Neural crest cell (in vitro differentiated cells): ENCODE results near the gene GID8. TPM values are rescaled to one million over a fixed set of nuclear protein-coding genes. Genes with fewer than 3 reads are reported as not detected.

Experiments used
- DNase-seq: peaks from one replicate; pipeline ENCODE4 v3.0.0; 2021; ENCODE audit warnings: low read depth, mixed read lengths, low spot score
- H3K27ac Mint-ChIP-seq: one replicate; pipeline ENCODE4 v1.8.0; 2021; ENCODE audit warnings: mild to moderate bottlenecking, mixed read lengths; ENCODE audit not compliant: unreplicated experiment
- H3K27me3 Mint-ChIP-seq: 2 replicates; pipeline ENCODE4 v1.8.0; 2021; ENCODE audit warnings: low read depth, mild to moderate bottlenecking, mixed read lengths
- H3K36me3 Mint-ChIP-seq: 2 replicates; pipeline ENCODE4 v1.8.0; 2021; ENCODE audit warnings: low read depth, mild to moderate bottlenecking, mixed read lengths
- H3K4me1 Mint-ChIP-seq: 2 replicates; pipeline ENCODE4 v1.8.0; 2021; ENCODE audit warnings: mixed read lengths
- H3K4me3 Mint-ChIP-seq: one replicate; pipeline ENCODE4 v1.8.0; 2021; ENCODE audit warnings: mild to moderate bottlenecking, mixed read lengths
- H3K9me3 Mint-ChIP-seq: 2 replicates; pipeline ENCODE4 v1.8.0; 2021; ENCODE audit warnings: mixed read lengths
- total RNA-seq: library from RNA; stranded (reverse); gene quantifications from 2 replicates; pipeline ENCODE4 v1.2.1, GENCODE V29; 2021
- TF ChIP-seq, protein P1 (sequence below): fragments of 200-600 bp; sonication (generic); conservative IDR thresholded peaks from 2 replicates; pipeline ENCODE4 v1.5.0; 2021; ENCODE audit warnings: antibody characterized with exemption, mild to moderate bottlenecking

GID8 gene
- total RNA-seq, 1 donor from 2014 or later = 62.3 TPM

DNA sequence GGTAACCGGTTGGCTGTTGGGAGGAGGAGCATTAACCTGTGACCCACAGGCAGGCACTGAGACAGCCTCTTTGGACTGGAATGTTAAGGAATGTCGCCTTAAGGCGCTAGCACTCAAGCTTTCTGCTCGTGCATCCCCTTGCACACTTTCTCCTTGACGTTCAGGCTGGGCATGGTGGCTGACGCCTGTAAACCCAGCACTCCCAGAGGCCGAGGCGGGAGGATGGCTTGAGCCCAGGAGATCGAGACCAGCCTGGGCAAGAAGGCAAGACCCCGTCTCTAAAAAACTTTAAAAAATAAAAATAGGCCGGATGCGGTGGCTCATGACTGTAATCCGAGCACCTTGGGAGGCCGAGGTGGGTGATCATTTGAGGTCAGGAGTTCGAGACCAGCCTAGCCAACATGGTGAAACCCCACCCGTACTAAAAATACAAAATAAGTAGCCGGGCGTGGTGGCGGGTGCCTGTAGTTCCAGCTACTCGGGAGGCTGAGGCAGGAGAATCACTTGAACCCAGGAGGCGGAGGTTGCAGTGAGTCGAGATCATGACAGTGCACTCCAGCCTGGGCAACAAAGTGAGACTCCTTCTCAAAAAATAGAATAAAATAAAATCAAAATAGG lies 1.9 kb upstream of the GID8 start:
- Mint-ChIP-seq H3K27me3 (no peaks in the 10 kb centered on the region), H3K27ac (no peak overlapping the region), H3K4me1 (peaks cover 30% of the 10 kb centered on the region), H3K9me3 (no peaks in the 10 kb centered on the region), H3K36me3 (peaks cover 4% of the 10 kb centered on the region), H3K4me3 (no peak overlapping the region)
- DNase-seq = no peak
- TF ChIP-seq, protein P1, sequence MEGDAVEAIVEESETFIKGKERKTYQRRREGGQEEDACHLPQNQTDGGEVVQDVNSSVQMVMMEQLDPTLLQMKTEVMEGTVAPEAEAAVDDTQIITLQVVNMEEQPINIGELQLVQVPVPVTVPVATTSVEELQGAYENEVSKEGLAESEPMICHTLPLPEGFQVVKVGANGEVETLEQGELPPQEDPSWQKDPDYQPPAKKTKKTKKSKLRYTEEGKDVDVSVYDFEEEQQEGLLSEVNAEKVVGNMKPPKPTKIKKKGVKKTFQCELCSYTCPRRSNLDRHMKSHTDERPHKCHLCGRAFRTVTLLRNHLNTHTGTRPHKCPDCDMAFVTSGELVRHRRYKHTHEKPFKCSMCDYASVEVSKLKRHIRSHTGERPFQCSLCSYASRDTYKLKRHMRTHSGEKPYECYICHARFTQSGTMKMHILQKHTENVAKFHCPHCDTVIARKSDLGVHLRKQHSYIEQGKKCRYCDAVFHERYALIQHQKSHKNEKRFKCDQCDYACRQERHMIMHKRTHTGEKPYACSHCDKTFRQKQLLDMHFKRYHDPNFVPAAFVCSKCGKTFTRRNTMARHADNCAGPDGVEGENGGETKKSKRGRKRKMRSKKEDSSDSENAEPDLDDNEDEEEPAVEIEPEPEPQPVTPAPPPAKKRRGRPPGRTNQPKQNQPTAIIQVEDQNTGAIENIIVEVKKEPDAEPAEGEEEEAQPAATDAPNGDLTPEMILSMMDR = no peak

DNA sequence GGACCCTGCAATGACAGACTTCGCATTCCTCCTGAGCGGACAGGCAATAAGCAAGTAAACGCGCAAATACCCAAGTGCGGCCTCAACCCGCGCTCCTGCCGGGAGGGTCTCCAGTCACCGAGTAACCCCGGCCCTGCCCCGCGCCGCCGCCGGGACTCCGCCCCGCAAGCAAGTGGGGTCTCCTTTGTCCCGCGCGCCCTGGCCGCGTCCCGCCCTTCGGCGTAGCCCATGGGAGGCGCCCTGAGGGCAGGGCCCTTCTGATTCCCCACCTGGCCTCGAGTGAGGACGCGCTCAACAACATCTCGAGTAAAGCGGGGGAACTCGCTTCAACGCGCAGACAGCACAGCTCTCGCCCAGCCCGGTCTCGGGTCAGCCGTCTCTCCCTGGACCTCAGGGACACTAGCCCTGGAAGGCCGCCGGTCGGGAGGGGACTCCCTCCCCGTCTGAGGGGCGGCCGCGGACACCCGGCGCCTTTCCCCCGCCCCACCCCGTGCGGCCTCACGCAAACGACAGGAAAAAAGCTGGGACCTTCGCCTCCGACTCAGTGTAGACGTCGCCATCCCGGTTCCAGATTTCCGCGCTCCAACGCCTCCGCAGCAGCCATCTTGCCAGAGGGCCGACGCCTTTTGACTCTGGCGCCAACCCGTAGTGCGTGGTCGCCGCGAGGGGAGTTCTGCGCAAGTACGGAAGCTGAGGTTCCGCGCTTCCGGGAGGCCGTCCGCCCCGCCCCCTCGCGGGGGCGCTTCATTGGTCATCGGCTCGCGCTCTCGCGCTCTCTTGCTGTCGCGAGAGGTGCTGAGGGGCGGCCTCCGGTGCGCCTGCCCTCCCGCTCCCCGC lies 461 bp upstream of the GID8 start:
- Mint-ChIP-seq H3K27me3 (no peaks in the 10 kb centered on the region), H3K27ac (peak overlapping the region; percentile 99), H3K9me3 (no peaks in the 10 kb centered on the region), H3K36me3 (peaks cover 4% of the 10 kb centered on the region), H3K4me3 (peak overlapping the region; percentile 98), H3K4me1 (peaks cover 33% of the 10 kb centered on the region)
- TF ChIP-seq, protein P1 = no peak
- peak; percentile 96 for DNase-seq

DNA sequence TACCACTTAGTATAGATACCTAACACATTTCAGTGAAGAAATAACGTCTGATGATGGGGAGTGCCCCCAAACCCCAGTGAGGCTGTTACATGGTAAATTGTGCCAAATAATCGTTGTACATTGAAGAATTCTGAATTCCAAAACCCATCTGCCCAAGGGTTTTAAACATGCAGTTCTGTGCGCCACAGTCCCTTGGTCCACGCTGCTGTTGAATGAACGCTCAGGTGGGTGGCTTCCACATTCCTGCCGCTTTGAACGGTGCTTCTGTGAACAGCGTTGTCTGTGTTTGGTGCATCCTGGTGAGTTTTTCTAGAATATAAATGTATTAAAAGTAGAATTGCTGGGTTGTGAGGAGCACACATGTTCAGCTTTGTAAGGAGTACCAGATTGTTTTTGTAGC lies 2.9 kb downstream of the GID8 start:
- no peaks in the 10 kb centered on the region for H3K27me3 Mint-ChIP-seq
- H3K36me3 Mint-ChIP-seq = peaks cover 10% of the 10 kb centered on the region
- DNase-seq = no peak
- peak overlapping the region; percentile 68 for H3K4me3 Mint-ChIP-seq
- TF ChIP-seq, protein P1 = no peak
- no peak overlapping the region for H3K27ac Mint-ChIP-seq
- H3K4me1 Mint-ChIP-seq = peaks cover 26% of the 10 kb centered on the region
- no peaks in the 10 kb centered on the region for H3K9me3 Mint-ChIP-seq

DNA sequence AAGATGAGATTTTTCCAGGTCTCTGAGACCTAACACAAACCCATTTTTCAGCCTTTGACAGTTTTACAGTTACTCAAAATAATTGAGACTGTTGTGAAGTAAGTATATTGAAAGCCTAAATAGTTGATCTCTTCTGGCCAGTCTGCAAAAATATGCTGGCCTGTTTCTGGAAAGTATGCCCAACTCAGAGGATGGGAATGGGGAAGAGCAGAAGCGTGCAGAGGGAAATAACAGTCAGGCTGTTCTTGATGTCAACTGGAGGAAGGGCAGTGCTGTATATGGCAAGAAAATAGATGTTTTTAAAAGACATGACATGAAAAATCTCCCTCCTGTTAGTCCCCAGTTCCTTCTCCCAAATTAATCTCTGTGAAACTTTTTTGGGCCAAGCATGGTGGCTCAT lies 3.8 kb downstream of the GID8 start:
- no peaks in the 10 kb centered on the region for H3K9me3 Mint-ChIP-seq
- H3K27ac Mint-ChIP-seq = no peak overlapping the region
- DNase-seq = no peak
- TF ChIP-seq, protein P1 = no peak
- H3K27me3 Mint-ChIP-seq = no peaks in the 10 kb centered on the region
- H3K4me1 Mint-ChIP-seq = peaks cover 25% of the 10 kb centered on the region
- H3K4me3 Mint-ChIP-seq = no peak overlapping the region
- peaks cover 10% of the 10 kb centered on the region for H3K36me3 Mint-ChIP-seq

DNA sequence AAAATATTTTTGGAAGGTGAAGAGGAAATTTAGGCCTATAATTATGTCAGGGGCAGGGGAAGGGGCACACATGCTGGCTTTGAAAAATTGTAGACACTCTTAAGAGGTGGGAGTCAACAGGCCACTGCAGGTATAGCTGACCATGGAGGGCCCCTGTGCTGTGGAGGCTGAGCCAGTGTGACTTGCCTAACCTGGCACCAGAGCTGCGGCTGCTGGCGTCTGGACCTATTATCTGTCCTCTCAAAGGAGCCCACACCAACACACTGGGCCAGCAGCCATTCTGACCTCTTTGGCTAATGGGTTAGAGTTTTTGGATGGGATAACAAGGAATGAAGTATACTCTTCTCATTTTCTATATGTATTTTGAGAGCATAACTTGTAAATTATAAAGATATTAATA lies 4.5 kb downstream of the GID8 start:
- Mint-ChIP-seq H3K36me3 (peaks cover 12% of the 10 kb centered on the region), H3K9me3 (no peaks in the 10 kb centered on the region), H3K27ac (no peak overlapping the region), H3K27me3 (no peaks in the 10 kb centered on the region), H3K4me3 (peak overlapping the region; percentile 49), H3K4me1 (peaks cover 20% of the 10 kb centered on the region)
- DNase-seq = no peak
- TF ChIP-seq, protein P1 = no peak
